HepG2 (cell line): ENCODE measurements around the gene UROS. TPM values are rescaled to one million over a fixed set of nuclear protein-coding genes. Genes with fewer than 3 reads are reported as not detected.

ENCODE experiments used
- CHCHD3 ChIP-seq: sonication (generic); formaldehyde crosslinking; IDR thresholded peaks from 2 replicates; pipeline ENCODE4 v1.8.0; 2022; ENCODE audit warnings: mild to moderate bottlenecking, missing genetic modification reagents, moderate library complexity
- FIP1L1 ChIP-seq: fragments of 200-400 bp; formaldehyde crosslinking; IDR thresholded peaks from 2 replicates; pipeline ENCODE4 v1.6.1; 2018; ENCODE audit warnings: low read depth, mild to moderate bottlenecking, low read length, moderate library complexity, borderline replicate concordance; ENCODE audit not compliant: insufficient read depth
- FOSL2 ChIP-seq: sonication (generic); formaldehyde crosslinking; IDR thresholded peaks from 2 replicates; pipeline ENCODE4 v1.4.0; 2020; ENCODE audit warnings: missing genetic modification reagents
- IRF9 ChIP-seq: sonication (generic); formaldehyde crosslinking; IDR thresholded peaks from 2 replicates; pipeline ENCODE4 v1.8.0; 2022; ENCODE audit warnings: missing genetic modification reagents, mild to moderate bottlenecking, borderline replicate concordance
- ISL2 ChIP-seq: sonication (generic); formaldehyde crosslinking; IDR thresholded peaks from 2 replicates; pipeline ENCODE4 v1.5.0; 2020; ENCODE audit warnings: missing genetic modification reagents
- ISX ChIP-seq: sonication (generic); formaldehyde crosslinking; conservative IDR thresholded peaks from 2 replicates; pipeline ENCODE4 v1.5.0; 2020; ENCODE audit warnings: missing genetic modification reagents
- JDP2 ChIP-seq: sonication (generic); formaldehyde crosslinking; IDR thresholded peaks from 2 replicates; pipeline ENCODE4 v1.8.1; 2022; ENCODE audit warnings: missing genetic modification reagents, borderline replicate concordance
- RNF219 ChIP-seq: sonication (generic); formaldehyde crosslinking; IDR thresholded peaks from 2 replicates; pipeline ENCODE4 v1.5.0; 2020; ENCODE audit warnings: mild to moderate bottlenecking, missing genetic modification reagents
- TBX3 ChIP-seq: fragments of 450-650 bp; IDR thresholded peaks from 2 replicates; pipeline ENCODE4 v1.6.1; 2017; ENCODE audit warnings: antibody characterized with exemption, mild to moderate bottlenecking, inconsistent platforms, borderline replicate concordance
- THAP11 ChIP-seq: IDR thresholded peaks from 2 replicates; pipeline ENCODE4 v1.6.1; 2016; ENCODE audit warnings: missing biosample characterization, missing genetic modification reagents
- ZNF263 ChIP-seq: sonication (generic); formaldehyde crosslinking; IDR thresholded peaks from 2 replicates; pipeline ENCODE4 v1.4.0; 2020; ENCODE audit warnings: missing genetic modification reagents
- ZNF784 ChIP-seq: sonication (generic); formaldehyde crosslinking; IDR thresholded peaks from 2 replicates; pipeline ENCODE4 v1.5.1; 2020; ENCODE audit warnings: missing genetic modification reagents, mild to moderate bottlenecking, borderline replicate concordance
- polyA plus RNA-seq, 8 experiments: library from polyadenylated mRNA; depleted of rRNA in 3 of 8; stranded (reverse) in 7 of 8; unstranded in 1 of 8; fragments of >200 nt; fragmentation: Illumina TruSeq in 4 of 8; extraction: Trizol in 4 of 8; gene quantifications; 2 replicates each; pipeline versions ENCODE4 v1.2.1 to v1.2.3, GENCODE V29; 2011 to 2016; ENCODE audit warnings: low read depth in 4 of 8, missing spikeins in 1 of 8, mixed read lengths in 1 of 8; ENCODE audit not compliant: insufficient read depth in 1 of 8
- total RNA-seq, 5 experiments: library from RNA; depleted of rRNA; stranded (reverse); fragments of >200 nt; fragmentation: Illumina TruSeq; extraction: Trizol; gene quantifications; 2 replicates each; pipeline ENCODE4 v1.2.3, GENCODE V29; 2016; ENCODE audit warnings: low read depth in 1 of 5
- TF ChIP-seq, protein P1 (sequence below): sonication (generic); formaldehyde crosslinking; IDR thresholded peaks from 2 replicates; pipeline ENCODE4 v1.4.0; 2020; ENCODE audit warnings: missing genetic modification reagents
- TF ChIP-seq, protein P2 (sequence below): sonication (generic); formaldehyde crosslinking; IDR thresholded peaks from 2 replicates; pipeline ENCODE4 v1.8.1; 2023; ENCODE audit warnings: mild to moderate bottlenecking, inconsistent platforms, moderate library complexity, missing genetic modification reagents, borderline replicate concordance
- TF ChIP-seq, protein P3 (sequence below): sonication (generic); formaldehyde crosslinking; IDR thresholded peaks from 2 replicates; pipeline ENCODE4 v1.4.0; 2020; ENCODE audit warnings: missing genetic modification reagents

Gene UROS
- total and polyA plus RNA-seq, 2 of the 13 experiments (the other 11 are each of a cell fraction or from before 2014, with no cell fraction given), result 14.8 to 49.9 TPM

DNA sequence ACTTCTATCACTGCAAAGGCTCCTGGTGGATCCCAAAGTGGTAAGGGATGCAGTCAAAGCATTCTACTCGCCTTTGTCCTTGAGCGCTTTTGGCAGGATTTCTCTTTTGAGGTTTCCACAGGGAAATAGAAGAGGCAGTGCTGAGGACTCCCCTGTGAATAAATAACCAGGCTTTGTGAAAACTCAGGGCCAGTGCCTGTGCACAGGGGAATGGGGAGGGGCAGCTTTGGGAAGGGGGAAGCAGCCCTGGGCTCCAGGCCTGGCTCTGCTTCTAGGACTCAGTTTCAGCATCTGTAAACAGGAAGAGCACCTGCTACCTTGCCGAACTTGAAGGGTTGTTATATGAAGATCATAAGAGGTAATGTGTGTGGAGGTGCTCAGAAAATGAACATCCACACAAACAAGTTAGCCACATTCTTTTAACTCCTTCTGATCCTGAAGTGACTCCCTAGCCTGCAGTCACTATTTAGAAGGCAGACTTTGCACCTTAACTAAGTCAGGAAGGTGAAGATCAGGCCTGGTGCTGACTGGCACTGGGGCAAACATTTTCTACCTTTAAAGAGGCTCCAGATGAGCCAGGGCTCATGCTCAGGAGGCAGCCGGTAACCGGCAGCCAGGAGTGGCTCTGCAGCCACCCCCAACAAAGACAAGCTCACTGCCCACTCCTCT lies 24.9 kb downstream of the UROS start (continued):
- TF ChIP-seq RNF219 (CRISPR knock-in tag) (no peak), ISX (no peak), THAP11 (CRISPR knock-in tag) (0 out of 2 replicates have a peak, but pooled peaks have one; percentile 14), IRF9 (no peak), FIP1L1 (no peak), FOSL2 (CRISPR knock-in tag) (no peak), JDP2 (CRISPR knock-in tag) (no peak), TBX3 (no peak), ZNF784 (CRISPR knock-in tag) (no peak), ZNF263 (CRISPR knock-in tag) (no peak), ISL2 (CRISPR knock-in tag) (no peak), CHCHD3 (CRISPR knock-in tag) (no peak)
- TF ChIP-seq, protein P1, sequence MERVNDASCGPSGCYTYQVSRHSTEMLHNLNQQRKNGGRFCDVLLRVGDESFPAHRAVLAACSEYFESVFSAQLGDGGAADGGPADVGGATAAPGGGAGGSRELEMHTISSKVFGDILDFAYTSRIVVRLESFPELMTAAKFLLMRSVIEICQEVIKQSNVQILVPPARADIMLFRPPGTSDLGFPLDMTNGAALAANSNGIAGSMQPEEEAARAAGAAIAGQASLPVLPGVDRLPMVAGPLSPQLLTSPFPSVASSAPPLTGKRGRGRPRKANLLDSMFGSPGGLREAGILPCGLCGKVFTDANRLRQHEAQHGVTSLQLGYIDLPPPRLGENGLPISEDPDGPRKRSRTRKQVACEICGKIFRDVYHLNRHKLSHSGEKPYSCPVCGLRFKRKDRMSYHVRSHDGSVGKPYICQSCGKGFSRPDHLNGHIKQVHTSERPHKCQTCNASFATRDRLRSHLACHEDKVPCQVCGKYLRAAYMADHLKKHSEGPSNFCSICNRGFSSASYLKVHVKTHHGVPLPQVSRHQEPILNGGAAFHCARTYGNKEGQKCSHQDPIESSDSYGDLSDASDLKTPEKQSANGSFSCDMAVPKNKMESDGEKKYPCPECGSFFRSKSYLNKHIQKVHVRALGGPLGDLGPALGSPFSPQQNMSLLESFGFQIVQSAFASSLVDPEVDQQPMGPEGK (CRISPR knock-in tag), result peak; percentile 66
- TF ChIP-seq, protein P2, sequence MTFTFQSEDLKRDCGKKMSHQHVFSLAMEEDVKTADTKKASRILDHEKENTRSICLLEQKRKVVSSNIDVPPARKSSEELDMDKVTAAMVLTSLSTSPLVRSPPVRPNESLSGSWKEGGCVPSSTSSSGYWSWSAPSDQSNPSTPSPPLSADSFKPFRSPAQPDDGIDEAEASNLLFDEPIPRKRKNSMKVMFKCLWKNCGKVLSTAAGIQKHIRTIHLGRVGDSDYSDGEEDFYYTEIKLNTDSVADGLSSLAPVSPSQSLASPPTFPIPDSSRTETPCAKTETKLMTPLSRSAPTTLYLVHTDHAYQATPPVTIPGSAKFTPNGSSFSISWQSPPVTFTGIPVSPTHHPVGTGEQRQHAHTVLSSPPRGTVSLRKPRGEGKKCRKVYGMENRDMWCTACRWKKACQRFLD, result no peak
- TF ChIP-seq, protein P3, sequence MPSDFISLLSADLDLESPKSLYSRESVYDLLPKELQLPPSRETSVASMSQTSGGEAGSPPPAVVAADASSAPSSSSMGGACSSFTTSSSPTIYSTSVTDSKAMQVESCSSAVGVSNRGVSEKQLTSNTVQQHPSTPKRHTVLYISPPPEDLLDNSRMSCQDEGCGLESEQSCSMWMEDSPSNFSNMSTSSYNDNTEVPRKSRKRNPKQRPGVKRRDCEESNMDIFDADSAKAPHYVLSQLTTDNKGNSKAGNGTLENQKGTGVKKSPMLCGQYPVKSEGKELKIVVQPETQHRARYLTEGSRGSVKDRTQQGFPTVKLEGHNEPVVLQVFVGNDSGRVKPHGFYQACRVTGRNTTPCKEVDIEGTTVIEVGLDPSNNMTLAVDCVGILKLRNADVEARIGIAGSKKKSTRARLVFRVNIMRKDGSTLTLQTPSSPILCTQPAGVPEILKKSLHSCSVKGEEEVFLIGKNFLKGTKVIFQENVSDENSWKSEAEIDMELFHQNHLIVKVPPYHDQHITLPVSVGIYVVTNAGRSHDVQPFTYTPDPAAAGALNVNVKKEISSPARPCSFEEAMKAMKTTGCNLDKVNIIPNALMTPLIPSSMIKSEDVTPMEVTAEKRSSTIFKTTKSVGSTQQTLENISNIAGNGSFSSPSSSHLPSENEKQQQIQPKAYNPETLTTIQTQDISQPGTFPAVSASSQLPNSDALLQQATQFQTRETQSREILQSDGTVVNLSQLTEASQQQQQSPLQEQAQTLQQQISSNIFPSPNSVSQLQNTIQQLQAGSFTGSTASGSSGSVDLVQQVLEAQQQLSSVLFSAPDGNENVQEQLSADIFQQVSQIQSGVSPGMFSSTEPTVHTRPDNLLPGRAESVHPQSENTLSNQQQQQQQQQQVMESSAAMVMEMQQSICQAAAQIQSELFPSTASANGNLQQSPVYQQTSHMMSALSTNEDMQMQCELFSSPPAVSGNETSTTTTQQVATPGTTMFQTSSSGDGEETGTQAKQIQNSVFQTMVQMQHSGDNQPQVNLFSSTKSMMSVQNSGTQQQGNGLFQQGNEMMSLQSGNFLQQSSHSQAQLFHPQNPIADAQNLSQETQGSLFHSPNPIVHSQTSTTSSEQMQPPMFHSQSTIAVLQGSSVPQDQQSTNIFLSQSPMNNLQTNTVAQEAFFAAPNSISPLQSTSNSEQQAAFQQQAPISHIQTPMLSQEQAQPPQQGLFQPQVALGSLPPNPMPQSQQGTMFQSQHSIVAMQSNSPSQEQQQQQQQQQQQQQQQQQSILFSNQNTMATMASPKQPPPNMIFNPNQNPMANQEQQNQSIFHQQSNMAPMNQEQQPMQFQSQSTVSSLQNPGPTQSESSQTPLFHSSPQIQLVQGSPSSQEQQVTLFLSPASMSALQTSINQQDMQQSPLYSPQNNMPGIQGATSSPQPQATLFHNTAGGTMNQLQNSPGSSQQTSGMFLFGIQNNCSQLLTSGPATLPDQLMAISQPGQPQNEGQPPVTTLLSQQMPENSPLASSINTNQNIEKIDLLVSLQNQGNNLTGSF, result no peak
